Measurements from ENCODE around the gene MLLT1.

MLLT1 gene

GRCh38 chr19:6221878-6222746 is 57.7 kb downstream of the MLLT1 start:
- ATAC-seq (ENCODE audit: low read depth): no peak
- Mint-ChIP-seq H3K36me3 (peaks cover 13% of the 10 kb centered on the region), H3K9me3 (no peaks in the 10 kb centered on the region), H3K4me3 (no peak overlapping the region), H3K27ac (no peak overlapping the region), H3K4me1 (peaks cover 6% of the 10 kb centered on the region), H3K27me3 (no peaks in the 10 kb centered on the region)
- no peak for DNase-seq (ENCODE audit: low spot score in 2 of 2)

GRCh38 chr19:6221220-6221877 is 58.4 kb downstream of the MLLT1 start:
- no peak overlapping the region for H3K4me3 Mint-ChIP-seq
- DNase-seq (ENCODE audit: low spot score in 2 of 2) (no peak), ATAC-seq (ENCODE audit: low read depth) (no peak)
- peaks cover 9% of the 10 kb centered on the region for H3K36me3 Mint-ChIP-seq
- no peaks in the 10 kb centered on the region for H3K9me3 Mint-ChIP-seq
- H3K27ac Mint-ChIP-seq: no peak overlapping the region
- H3K27me3 Mint-ChIP-seq: no peaks in the 10 kb centered on the region
- peaks cover 4% of the 10 kb centered on the region for H3K4me1 Mint-ChIP-seq

DNA sequence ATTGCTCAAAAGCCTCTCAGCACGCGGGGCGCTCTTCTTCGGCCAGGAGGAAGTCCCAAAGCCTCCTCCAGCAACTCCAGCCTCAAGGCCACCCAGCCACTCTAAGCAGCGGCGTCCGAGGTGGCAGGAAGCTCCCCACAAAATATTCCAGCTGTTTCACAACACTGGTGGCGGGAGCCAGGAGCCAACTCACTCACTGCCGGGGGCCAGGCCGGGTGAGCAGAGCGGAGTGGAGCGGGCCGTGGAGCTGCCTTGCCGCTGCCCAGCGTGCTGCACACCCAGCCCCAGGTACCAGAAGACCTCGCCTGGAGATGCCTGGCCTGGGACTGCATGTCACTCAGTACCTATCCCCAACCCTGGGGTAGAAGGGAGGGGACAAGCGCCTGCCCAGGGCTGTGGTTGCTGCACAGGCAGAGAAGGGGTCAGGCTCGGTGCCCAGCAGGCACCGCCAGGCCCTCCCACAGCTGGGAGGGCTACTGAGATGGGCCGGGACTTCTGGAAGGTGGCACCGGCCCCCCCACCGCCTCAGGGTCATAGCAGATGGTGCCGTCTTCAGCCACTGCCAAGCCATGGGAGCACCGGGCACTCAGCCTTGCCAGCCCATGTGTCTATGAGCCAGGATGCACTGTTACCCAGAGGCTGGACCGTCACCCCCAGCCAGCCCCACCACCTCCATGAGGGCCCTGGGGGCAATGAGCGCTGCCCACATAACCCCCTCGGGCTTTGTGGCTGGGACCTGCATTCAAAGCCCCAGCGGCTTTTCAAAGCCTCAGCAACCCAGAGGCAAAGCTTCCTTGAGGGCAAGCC is 59.2 kb downstream of the MLLT1 start:
- Mint-ChIP-seq H3K4me1 (peaks cover 4% of the 10 kb centered on the region), H3K27ac (no peak overlapping the region), H3K9me3 (no peaks in the 10 kb centered on the region), H3K4me3 (no peak overlapping the region), H3K36me3 (peaks cover 6% of the 10 kb centered on the region), H3K27me3 (no peaks in the 10 kb centered on the region)
- ATAC-seq (ENCODE audit: low read depth): no peak
- no peak for DNase-seq (ENCODE audit: low spot score in 2 of 2)

GRCh38 chr19:6219586-6220290 is 60.0 kb downstream of the MLLT1 start:
- Mint-ChIP-seq H3K27me3 (no peaks in the 10 kb centered on the region), H3K9me3 (no peaks in the 10 kb centered on the region), H3K4me3 (no peak overlapping the region), H3K27ac (no peak overlapping the region), H3K4me1 (peaks cover 4% of the 10 kb centered on the region), H3K36me3 (peaks cover 6% of the 10 kb centered on the region)
- DNase-seq (ENCODE audit: low spot score in 2 of 2): no peak
- ATAC-seq (ENCODE audit: low read depth): no peak

GRCh38 chr19:6219147-6219525 is 60.6 kb downstream of the MLLT1 start:
- no peak for ATAC-seq (ENCODE audit: low read depth)
- Mint-ChIP-seq H3K4me3 (no peak overlapping the region), H3K4me1 (peaks cover 4% of the 10 kb centered on the region), H3K36me3 (peaks cover 9% of the 10 kb centered on the region), H3K9me3 (no peaks in the 10 kb centered on the region), H3K27me3 (no peaks in the 10 kb centered on the region), H3K27ac (no peak overlapping the region)
- DNase-seq (ENCODE audit: low spot score in 2 of 2): no peak

- peak; percentile 84 to 89 for DNase-seq (ENCODE audit: low spot score in 2 of 2)
These were observed 61.2 kb downstream of the MLLT1 start for GRCh38 chr19:6218491-6219146.

GRCh38 chr19:6217752-6218334 is 61.9 kb downstream of the MLLT1 start:
- H3K27ac Mint-ChIP-seq: no peak overlapping the region
- no peaks in the 10 kb centered on the region for H3K27me3 Mint-ChIP-seq
- peaks cover 9% of the 10 kb centered on the region for H3K36me3 Mint-ChIP-seq
- H3K4me1 Mint-ChIP-seq: peaks cover 4% of the 10 kb centered on the region
- no peak for DNase-seq (ENCODE audit: low spot score in 2 of 2)
- H3K4me3 Mint-ChIP-seq: no peak overlapping the region
- no peak for ATAC-seq (ENCODE audit: low read depth)
- no peaks in the 10 kb centered on the region for H3K9me3 Mint-ChIP-seq

More at GRCh38 chr19:6218491-6219146, 61.2 kb downstream of the MLLT1 start:
- Mint-ChIP-seq H3K4me1 (peaks cover 4% of the 10 kb centered on the region), H3K36me3 (peaks cover 9% of the 10 kb centered on the region), H3K27me3 (no peaks in the 10 kb centered on the region), H3K4me3 (no peak overlapping the region), H3K27ac (no peak overlapping the region), H3K9me3 (no peaks in the 10 kb centered on the region)
- peak; percentile 91 for ATAC-seq (ENCODE audit: low read depth)

DNA sequence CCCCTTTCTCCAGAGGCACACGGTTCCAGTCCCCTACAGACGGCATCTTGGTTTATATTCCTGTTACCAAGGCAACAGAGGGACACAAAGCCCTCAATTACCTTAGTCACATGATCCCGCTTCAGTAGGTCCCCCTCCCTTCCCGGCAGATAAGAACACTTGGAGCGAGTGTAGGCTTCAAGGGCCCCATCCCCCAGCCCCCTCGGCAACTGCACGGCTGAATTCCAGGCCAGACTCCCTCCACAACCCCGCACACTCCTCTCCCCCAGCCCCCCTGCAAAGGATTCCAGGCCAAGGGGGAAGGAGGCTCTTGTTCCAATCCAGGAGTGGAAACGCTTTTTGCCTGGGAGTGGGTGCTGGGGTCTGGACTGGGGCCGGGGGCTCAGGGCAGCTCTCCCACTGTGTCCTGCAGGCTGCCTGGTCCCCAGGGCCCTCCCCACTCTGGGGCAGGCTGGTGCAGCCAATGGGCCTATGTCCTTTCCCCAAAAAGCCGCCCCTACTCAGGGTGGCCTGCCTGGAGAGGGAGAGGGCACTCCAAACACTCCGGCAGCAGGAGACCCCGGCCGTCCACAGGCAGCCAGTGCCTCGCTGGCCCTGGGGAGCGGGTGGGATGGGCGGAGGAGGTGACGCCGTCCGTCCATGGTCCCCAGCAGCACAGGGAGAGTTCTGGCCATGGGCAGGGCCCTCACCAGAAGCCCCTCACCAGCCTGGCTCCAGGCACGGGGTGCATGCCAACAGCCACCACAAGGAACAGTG is 62.6 kb downstream of the MLLT1 start:
- H3K27me3 Mint-ChIP-seq: no peaks in the 10 kb centered on the region
- DNase-seq (ENCODE audit: low spot score in 2 of 2): no peak
- H3K9me3 Mint-ChIP-seq: no peaks in the 10 kb centered on the region
- peaks cover 8% of the 10 kb centered on the region for H3K36me3 Mint-ChIP-seq
- peaks cover 4% of the 10 kb centered on the region for H3K4me1 Mint-ChIP-seq
- H3K27ac Mint-ChIP-seq: no peak overlapping the region
- H3K4me3 Mint-ChIP-seq: no peak overlapping the region
- no peak for ATAC-seq (ENCODE audit: low read depth)

GRCh38 chr19:6216236-6216995 is 63.4 kb downstream of the MLLT1 start:
- no peak for ATAC-seq (ENCODE audit: low read depth)
- peaks cover 4% of the 10 kb centered on the region for H3K4me1 Mint-ChIP-seq
- no peak overlapping the region for H3K27ac Mint-ChIP-seq
- no peaks in the 10 kb centered on the region for H3K27me3 Mint-ChIP-seq
- H3K9me3 Mint-ChIP-seq: no peaks in the 10 kb centered on the region
- peaks cover 11% of the 10 kb centered on the region for H3K36me3 Mint-ChIP-seq
- no peak overlapping the region for H3K4me3 Mint-ChIP-seq
- DNase-seq (ENCODE audit: low spot score in 2 of 2): no peak

DNA sequence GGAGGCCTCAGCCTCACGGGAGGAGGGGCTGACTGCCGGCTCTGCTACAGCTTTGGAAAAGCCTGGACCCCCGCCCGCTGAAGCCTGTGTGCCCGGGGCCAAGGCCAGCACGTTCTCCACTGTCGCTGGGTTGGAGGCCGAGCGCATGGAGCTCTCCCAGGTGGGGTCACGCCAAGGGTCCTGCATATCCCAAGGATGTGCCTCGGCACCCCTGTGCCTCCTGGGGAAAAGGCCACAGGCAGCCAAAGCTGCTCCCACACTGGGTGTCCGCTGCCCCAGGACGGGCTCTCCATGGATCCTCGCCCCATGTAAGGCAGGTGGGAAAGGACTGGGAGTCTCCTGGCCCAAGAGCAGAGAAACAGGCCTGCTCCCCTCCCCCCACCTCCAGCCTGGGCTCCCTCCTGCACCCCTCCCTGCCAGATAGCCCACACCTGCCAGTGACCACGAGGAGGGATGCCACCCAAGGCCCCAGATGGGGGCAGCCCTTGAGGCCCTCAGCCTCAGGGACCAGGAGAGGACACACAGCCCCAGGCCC is 64.0 kb downstream of the MLLT1 start:
- DNase-seq (ENCODE audit: low spot score in 2 of 2): no peak
- Mint-ChIP-seq H3K4me1 (peaks cover 4% of the 10 kb centered on the region), H3K27ac (no peak overlapping the region), H3K9me3 (no peaks in the 10 kb centered on the region), H3K27me3 (no peaks in the 10 kb centered on the region), H3K36me3 (peaks cover 10% of the 10 kb centered on the region), H3K4me3 (no peak overlapping the region)
- no peak for ATAC-seq (ENCODE audit: low read depth)

DNA sequence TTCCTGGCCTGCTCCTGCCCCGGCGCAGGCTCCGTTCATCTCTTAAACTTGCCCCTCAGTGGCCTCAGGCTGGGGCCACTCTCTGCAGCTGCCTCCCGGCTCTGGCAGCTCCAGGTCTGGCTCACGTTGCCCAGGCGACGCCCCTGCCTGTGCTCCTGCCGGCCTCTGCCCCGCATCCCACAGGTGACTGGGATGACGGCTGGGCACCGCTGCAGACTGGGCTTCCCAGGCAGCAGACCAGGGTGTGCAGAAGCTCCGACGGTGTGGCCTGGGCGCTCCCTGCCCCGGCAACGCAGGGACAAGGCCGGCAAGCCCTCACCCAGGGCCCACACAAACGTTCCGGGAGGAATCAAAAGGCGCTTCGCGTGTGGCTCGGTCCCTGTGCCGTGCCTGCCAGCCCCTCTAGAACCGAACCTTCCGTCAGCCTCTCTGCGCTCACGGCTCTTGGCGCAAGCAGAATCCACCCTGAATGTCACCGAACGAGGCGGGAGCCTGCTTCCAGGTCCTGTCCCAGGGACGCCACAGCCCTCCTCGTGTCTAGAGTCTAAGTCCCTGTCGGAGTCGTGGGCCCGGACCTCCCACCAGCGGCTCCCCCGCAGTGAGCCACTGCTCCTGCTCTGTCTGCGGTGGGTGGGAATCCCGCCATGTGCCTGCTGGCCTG is 64.8 kb downstream of the MLLT1 start:
- Mint-ChIP-seq H3K27ac (no peak overlapping the region), H3K27me3 (no peaks in the 10 kb centered on the region), H3K36me3 (peaks cover 10% of the 10 kb centered on the region), H3K4me1 (peaks cover 4% of the 10 kb centered on the region), H3K4me3 (no peak overlapping the region), H3K9me3 (no peaks in the 10 kb centered on the region)
- DNase-seq (ENCODE audit: low spot score in 2 of 2): no peak
- ATAC-seq (ENCODE audit: low read depth): no peak
